Measurements from ENCODE around the gene FAM204A. TPM values are rescaled to one million over a fixed set of nuclear protein-coding genes. Genes with fewer than 3 reads are reported as not detected.

Gene FAM204A
- total and polyA plus RNA-seq, 4 donors = 39.4 to 75.0 (median 53.2) TPM

DNA sequence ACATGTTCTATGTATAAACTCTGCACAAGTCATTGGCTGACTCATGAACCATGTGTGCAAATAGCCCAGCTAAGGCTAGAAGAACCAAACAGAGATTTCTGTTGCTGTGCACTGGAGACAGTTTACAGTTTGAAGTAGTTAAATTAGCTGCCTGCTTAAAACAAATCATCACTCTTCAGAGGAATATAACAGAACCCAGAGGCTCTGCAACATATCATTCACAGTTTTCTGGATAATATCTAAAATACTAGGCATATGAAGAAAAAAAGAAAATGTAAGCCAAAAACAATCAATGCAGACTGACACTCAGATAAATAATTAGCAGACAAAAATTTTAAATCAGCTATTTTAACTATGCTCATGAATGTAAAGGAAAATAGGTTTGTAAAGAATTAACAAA, 23.6 kb upstream of the FAM204A start:
- no peaks in the 10 kb centered on the region for H3K27me3 ChIP-seq (ENCODE audit: control insufficient read depth in 3 of 3, insufficient read depth in 3 of 3, low read length in 2 of 3)
- no peak for DNase-seq
- TF ChIP-seq, protein P1, sequence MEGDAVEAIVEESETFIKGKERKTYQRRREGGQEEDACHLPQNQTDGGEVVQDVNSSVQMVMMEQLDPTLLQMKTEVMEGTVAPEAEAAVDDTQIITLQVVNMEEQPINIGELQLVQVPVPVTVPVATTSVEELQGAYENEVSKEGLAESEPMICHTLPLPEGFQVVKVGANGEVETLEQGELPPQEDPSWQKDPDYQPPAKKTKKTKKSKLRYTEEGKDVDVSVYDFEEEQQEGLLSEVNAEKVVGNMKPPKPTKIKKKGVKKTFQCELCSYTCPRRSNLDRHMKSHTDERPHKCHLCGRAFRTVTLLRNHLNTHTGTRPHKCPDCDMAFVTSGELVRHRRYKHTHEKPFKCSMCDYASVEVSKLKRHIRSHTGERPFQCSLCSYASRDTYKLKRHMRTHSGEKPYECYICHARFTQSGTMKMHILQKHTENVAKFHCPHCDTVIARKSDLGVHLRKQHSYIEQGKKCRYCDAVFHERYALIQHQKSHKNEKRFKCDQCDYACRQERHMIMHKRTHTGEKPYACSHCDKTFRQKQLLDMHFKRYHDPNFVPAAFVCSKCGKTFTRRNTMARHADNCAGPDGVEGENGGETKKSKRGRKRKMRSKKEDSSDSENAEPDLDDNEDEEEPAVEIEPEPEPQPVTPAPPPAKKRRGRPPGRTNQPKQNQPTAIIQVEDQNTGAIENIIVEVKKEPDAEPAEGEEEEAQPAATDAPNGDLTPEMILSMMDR (IDR thresholded peaks at IDR 0.05; ENCODE audit: control extremely low read depth, extremely low read depth) = no peak
- no peak overlapping the region for H3K9ac ChIP-seq (ENCODE audit: insufficient read depth in 1 of 2, low read length in 2 of 2)
- no peak for ATAC-seq (ENCODE audit: insufficient read depth, low FRiP score)
- no peaks in the 10 kb centered on the region for H3K36me3 ChIP-seq (ENCODE audit: control insufficient read depth in 4 of 4, insufficient read depth in 4 of 4, low read length in 4 of 4)
- H3K9me3 ChIP-seq (ENCODE audit: control insufficient read depth in 4 of 4, insufficient read depth in 3 of 4, low read length in 3 of 4) = peaks cover 0 to 4% (median 2%) of the 10 kb centered on the region in 4 donors
- H3K4me3 ChIP-seq = no peak overlapping the region
- H3K4me1 ChIP-seq (ENCODE audit: control insufficient read depth in 5 of 5, insufficient read depth in 5 of 5, low read length in 5 of 5) = no peaks in the 10 kb centered on the region
- H3K27ac ChIP-seq (ENCODE audit: low read depth in 1 of 2, low read length in 1 of 2) = no peak overlapping the region

DNA sequence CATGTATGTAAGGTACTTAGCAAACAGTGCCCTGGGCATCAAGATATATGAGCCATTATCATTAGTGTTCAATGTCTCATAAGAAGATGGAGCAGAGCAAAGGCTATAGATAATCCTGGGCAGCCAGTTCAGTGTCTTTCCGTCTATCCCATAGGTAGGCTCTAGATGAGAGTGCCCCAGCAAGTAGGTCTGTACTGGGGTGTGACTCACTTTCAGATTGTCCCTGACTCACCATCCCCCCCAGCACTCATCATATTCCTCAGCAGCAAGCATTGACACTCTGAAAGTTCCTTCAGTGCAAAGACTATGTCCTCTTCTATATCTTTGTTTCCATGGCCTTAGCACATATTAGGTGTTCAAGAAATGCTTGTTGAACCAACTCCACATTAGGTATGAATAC, 20.0 kb upstream of the FAM204A start:
- no peak overlapping the region for H3K27ac ChIP-seq (ENCODE audit: low read depth in 1 of 2, low read length in 1 of 2)
- H3K27me3 ChIP-seq (ENCODE audit: control insufficient read depth in 3 of 3, insufficient read depth in 3 of 3, low read length in 2 of 3) = no peaks in the 10 kb centered on the region
- ATAC-seq (ENCODE audit: insufficient read depth, low FRiP score) (no peak), DNase-seq (no peak)
- H3K4me3 ChIP-seq = no peak overlapping the region
- no peaks in the 10 kb centered on the region for H3K4me1 ChIP-seq (ENCODE audit: control insufficient read depth in 5 of 5, insufficient read depth in 5 of 5, low read length in 5 of 5)
- TF ChIP-seq, protein P1 (IDR thresholded peaks at IDR 0.05; ENCODE audit: control extremely low read depth, extremely low read depth) = no peak
- no peak overlapping the region for H3K9ac ChIP-seq (ENCODE audit: insufficient read depth in 1 of 2, low read length in 2 of 2)
- WGBS, 2 donors = 93 to 100% methylated on average over 1 of the region's 1 CpG
- peaks cover 0 to 4% (median 2%) of the 10 kb centered on the region in 4 donors for H3K9me3 ChIP-seq (ENCODE audit: control insufficient read depth in 4 of 4, insufficient read depth in 3 of 4, low read length in 3 of 4)
- no peaks in the 10 kb centered on the region for H3K36me3 ChIP-seq (ENCODE audit: control insufficient read depth in 4 of 4, insufficient read depth in 4 of 4, low read length in 4 of 4)

DNA sequence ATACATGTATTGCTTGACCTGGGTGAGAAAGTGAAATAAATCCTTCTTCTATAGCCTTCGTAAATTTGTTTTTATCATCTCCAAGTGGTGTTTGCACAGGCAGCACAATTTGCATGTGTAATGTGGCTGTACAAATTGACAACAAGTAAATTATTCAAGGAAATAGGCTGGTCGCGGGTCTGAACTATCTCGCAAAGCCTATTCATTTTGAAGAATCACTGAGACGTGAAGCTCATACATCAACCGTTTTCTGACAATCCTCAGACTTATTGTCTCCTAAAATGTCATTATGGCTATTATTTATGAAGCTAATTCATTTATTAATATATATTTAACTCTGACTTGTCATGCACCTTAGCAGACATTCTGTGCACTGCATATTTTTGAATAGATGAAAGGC, 16.2 kb upstream of the FAM204A start:
- Histone ChIP-seq H3K36me3 (ENCODE audit: control insufficient read depth in 4 of 4, insufficient read depth in 4 of 4, low read length in 4 of 4) (no peaks in the 10 kb centered on the region), H3K4me1 (ENCODE audit: control insufficient read depth in 5 of 5, insufficient read depth in 5 of 5, low read length in 5 of 5) (no peaks in the 10 kb centered on the region), H3K4me3 (no peak overlapping the region), H3K9me3 (ENCODE audit: control insufficient read depth in 4 of 4, insufficient read depth in 3 of 4, low read length in 3 of 4) (no peaks in the 10 kb centered on the region), H3K9ac (ENCODE audit: insufficient read depth in 1 of 2, low read length in 2 of 2) (no peak overlapping the region), H3K27ac (ENCODE audit: low read depth in 1 of 2, low read length in 1 of 2) (no peak overlapping the region), H3K27me3 (ENCODE audit: control insufficient read depth in 3 of 3, insufficient read depth in 3 of 3, low read length in 2 of 3) (no peaks in the 10 kb centered on the region)
- DNase-seq (no peak), ATAC-seq (ENCODE audit: insufficient read depth, low FRiP score) (no peak)
- TF ChIP-seq, protein P1 (IDR thresholded peaks at IDR 0.05; ENCODE audit: control extremely low read depth, extremely low read depth) = no peak
- 85 to 90% methylated on average over 6 of the region's 6 CpGs for WGBS, 2 donors

DNA sequence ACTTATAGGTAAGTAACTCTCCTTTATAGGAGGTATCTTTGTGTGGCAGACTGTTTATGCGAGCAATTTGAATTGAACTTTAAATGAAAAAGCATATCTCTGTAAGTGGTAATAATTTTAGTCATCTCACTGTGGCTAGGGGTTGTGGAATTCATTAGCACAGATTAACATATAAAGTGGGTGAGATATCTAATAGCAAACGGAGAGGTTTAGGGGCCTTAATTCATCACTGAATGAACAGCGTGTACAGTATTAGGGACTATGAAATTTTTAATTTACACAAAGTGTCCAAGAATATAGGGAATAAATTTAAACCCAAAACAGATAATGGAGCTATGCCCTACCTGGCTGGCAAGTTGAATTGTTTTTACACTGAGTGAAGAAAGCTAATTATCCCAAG, 15.7 kb upstream of the FAM204A start:
- TF ChIP-seq, protein P1 (IDR thresholded peaks at IDR 0.05; ENCODE audit: control extremely low read depth, extremely low read depth) = no peak
- Histone ChIP-seq H3K4me1 (ENCODE audit: control insufficient read depth in 5 of 5, insufficient read depth in 5 of 5, low read length in 5 of 5) (no peaks in the 10 kb centered on the region), H3K27me3 (ENCODE audit: control insufficient read depth in 3 of 3, insufficient read depth in 3 of 3, low read length in 2 of 3) (no peaks in the 10 kb centered on the region), H3K36me3 (ENCODE audit: control insufficient read depth in 4 of 4, insufficient read depth in 4 of 4, low read length in 4 of 4) (no peaks in the 10 kb centered on the region), H3K9me3 (ENCODE audit: control insufficient read depth in 4 of 4, insufficient read depth in 3 of 4, low read length in 3 of 4) (no peaks in the 10 kb centered on the region), H3K9ac (ENCODE audit: insufficient read depth in 1 of 2, low read length in 2 of 2) (no peak overlapping the region), H3K4me3 (no peak overlapping the region), H3K27ac (ENCODE audit: low read depth in 1 of 2, low read length in 1 of 2) (no peak overlapping the region)
- WGBS, 2 donors = 61 to 74% methylated on average over 3 of the region's 3 CpGs
- DNase-seq = no peak
- ATAC-seq (ENCODE audit: insufficient read depth, low FRiP score) = no peak

All from lung (tissue), 12 donors.